ENCODE measurements around the gene C3orf85. TPM values are rescaled to one million over a fixed set of nuclear protein-coding genes. Genes with fewer than 3 reads are reported as not detected.

C3orf85 gene
- total RNA-seq, 2 experiments from 2014 or later: not detected

GRCh38 chr3:109140318-109140717 lies 3.8 kb downstream of the C3orf85 start:
- no peaks in the 10 kb centered on the region for H3K36me3 Mint-ChIP-seq (ENCODE audit: low read depth)
- ATAC-seq (no peak), DNase-seq (no peak)
- ChIA-PET CTCF (no interaction called here), POLR2A (no interaction called here)
- H3K27me3 Mint-ChIP-seq: peaks cover 3% of the 10 kb centered on the region
- H3K4me1 Mint-ChIP-seq (ENCODE audit: low read depth): no peaks in the 10 kb centered on the region
- H3K4me3 Mint-ChIP-seq: no peak overlapping the region
- intact Hi-C loops (cut with micrococcal nuclease): no loop called here
- H3K27ac Mint-ChIP-seq: no peak overlapping the region
- H3K9me3 Mint-ChIP-seq: no peaks in the 10 kb centered on the region
- no peak for TF ChIP-seq CTCF (IDR thresholded peaks at IDR 0.05)

GRCh38 chr3:109143646-109144045 lies 7.1 kb downstream of the C3orf85 start:
- H3K4me3 Mint-ChIP-seq: no peak overlapping the region
- H3K4me1 Mint-ChIP-seq (ENCODE audit: low read depth): no peaks in the 10 kb centered on the region
- no peak overlapping the region for H3K27ac Mint-ChIP-seq
- intact Hi-C loops (cut with micrococcal nuclease): no loop called here
- ATAC-seq: no peak
- ChIA-PET CTCF (interaction anchor here (1.1 kb wide), 1 partner anchor 16 kb away, joined by 3 read pairs; no protein-coding TSS in a partner anchor), POLR2A (no interaction called here)
- H3K27me3 Mint-ChIP-seq: peaks cover 5% of the 10 kb centered on the region
- no peak for TF ChIP-seq CTCF (IDR thresholded peaks at IDR 0.05)
- H3K36me3 Mint-ChIP-seq (ENCODE audit: low read depth): no peaks in the 10 kb centered on the region
- H3K9me3 Mint-ChIP-seq: no peaks in the 10 kb centered on the region
- DNase-seq: no peak

GRCh38 chr3:109149078-109149477 lies 12.6 kb downstream of the C3orf85 start:
- Mint-ChIP-seq H3K4me3 (no peak overlapping the region), H3K27ac (no peak overlapping the region), H3K27me3 (peaks cover 6% of the 10 kb centered on the region), H3K4me1 (ENCODE audit: low read depth) (no peaks in the 10 kb centered on the region), H3K36me3 (ENCODE audit: low read depth) (no peaks in the 10 kb centered on the region), H3K9me3 (no peaks in the 10 kb centered on the region)
- DNase-seq (no peak), ATAC-seq (no peak)
- intact Hi-C loops (cut with micrococcal nuclease): no loop called here
- CTCF ChIA-PET: no interaction called here
- POLR2A ChIA-PET: no interaction called here
- no peak for TF ChIP-seq CTCF (IDR thresholded peaks at IDR 0.05)

- no peak for TF ChIP-seq CTCF (IDR thresholded peaks at IDR 0.05)
- CTCF ChIA-PET: no interaction called here
- Mint-ChIP-seq H3K27ac (no peak overlapping the region), H3K4me3 (no peak overlapping the region), H3K9me3 (no peaks in the 10 kb centered on the region), H3K4me1 (ENCODE audit: low read depth) (no peaks in the 10 kb centered on the region), H3K27me3 (peaks cover 5% of the 10 kb centered on the region), H3K36me3 (ENCODE audit: low read depth) (no peaks in the 10 kb centered on the region)
- intact Hi-C loops (cut with micrococcal nuclease): no loop called here
- ATAC-seq (no peak), DNase-seq (no peak)
- POLR2A ChIA-PET: no interaction called here
These were observed 15.8 kb downstream of the C3orf85 start for GRCh38 chr3:109152320-109152719.

GRCh38 chr3:109154979-109155378 lies 18.5 kb downstream of the C3orf85 start:
- Mint-ChIP-seq H3K4me3 (no peak overlapping the region), H3K4me1 (ENCODE audit: low read depth) (no peaks in the 10 kb centered on the region), H3K9me3 (no peaks in the 10 kb centered on the region), H3K36me3 (ENCODE audit: low read depth) (no peaks in the 10 kb centered on the region), H3K27ac (no peak overlapping the region), H3K27me3 (peaks cover 3% of the 10 kb centered on the region)
- ATAC-seq: no peak
- no peak for TF ChIP-seq CTCF (IDR thresholded peaks at IDR 0.05)
- intact Hi-C loops (cut with micrococcal nuclease): no loop called here
- ChIA-PET POLR2A (no interaction called here), CTCF (no interaction called here)
- DNase-seq: no peak
